Esophagus squamous epithelium (tissue), 4 donors: ENCODE measurements around the gene SSRP1.

Experiments used
- POLR2A ChIP-seq, 4 donors: fragments of 450-650 bp; IDR thresholded peaks; one replicate each; pipeline ENCODE4 v1.6.1; 2017; ENCODE audit warnings: antibody characterized with exemption in 4 of 4, mild to moderate bottlenecking in 4 of 4, moderate library complexity in 3 of 4
- TF ChIP-seq, protein P1 (sequence below), 6 experiments: fragments of 450-650 bp in 4 of 6; fragments of 200-600 bp in 2 of 6; sonication (generic) in 2 of 6; IDR thresholded peaks; one replicate each; pipeline ENCODE4 v1.5.1; 2016 to 2019; ENCODE audit warnings: antibody characterized with exemption in 6 of 6, mild to moderate bottlenecking in 4 of 6, moderate library complexity in 4 of 6

DNA sequence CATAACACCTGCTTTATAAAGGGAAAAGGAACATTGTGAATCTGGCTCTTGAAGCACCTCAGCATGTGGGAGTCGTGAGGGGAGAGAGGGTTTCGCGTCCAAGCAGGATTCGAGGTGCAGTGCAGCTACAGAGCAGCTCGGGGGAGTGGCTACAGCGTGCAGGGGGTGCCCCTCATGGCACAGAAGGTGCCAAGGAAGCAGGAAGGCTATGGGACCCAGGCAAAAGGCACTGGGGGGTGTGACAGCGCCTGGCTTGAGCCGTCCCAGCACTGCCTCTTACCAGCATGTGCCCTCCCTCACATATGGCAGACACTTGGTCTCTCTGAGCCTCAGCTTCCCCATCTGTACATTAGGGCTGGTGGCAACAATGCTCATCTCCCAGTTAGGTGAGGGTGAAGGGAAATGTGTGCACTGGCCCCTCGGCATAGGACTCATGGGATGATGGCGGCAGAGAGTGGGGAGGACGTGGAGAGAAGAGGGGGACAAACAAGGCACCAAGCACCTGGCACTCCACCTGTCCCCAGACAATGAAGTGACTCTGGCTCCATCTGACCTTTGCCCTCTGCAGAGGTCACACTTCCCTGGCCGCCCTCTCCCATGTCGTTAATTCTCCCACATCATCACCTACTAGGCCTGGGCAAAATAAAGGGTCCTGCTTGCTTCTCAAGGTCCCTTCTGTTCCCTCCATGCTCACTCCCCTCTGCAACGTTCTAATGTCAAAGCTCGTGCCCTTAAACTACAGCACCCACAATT lies 21.3 kb downstream of the SSRP1 start:
- TF ChIP-seq, protein P1, sequence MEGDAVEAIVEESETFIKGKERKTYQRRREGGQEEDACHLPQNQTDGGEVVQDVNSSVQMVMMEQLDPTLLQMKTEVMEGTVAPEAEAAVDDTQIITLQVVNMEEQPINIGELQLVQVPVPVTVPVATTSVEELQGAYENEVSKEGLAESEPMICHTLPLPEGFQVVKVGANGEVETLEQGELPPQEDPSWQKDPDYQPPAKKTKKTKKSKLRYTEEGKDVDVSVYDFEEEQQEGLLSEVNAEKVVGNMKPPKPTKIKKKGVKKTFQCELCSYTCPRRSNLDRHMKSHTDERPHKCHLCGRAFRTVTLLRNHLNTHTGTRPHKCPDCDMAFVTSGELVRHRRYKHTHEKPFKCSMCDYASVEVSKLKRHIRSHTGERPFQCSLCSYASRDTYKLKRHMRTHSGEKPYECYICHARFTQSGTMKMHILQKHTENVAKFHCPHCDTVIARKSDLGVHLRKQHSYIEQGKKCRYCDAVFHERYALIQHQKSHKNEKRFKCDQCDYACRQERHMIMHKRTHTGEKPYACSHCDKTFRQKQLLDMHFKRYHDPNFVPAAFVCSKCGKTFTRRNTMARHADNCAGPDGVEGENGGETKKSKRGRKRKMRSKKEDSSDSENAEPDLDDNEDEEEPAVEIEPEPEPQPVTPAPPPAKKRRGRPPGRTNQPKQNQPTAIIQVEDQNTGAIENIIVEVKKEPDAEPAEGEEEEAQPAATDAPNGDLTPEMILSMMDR (IDR thresholded peaks at IDR 0.05): no peak
- no peak for TF ChIP-seq POLR2A (IDR thresholded peaks at IDR 0.05)
